HepG2 (cell line): Measurements from ENCODE around the gene RGPD3. TPM values are rescaled to one million over a fixed set of nuclear protein-coding genes. Genes with fewer than 3 reads are reported as not detected.
"Not testable (repeated sequence)": the region's sequence is repeated elsewhere in the genome, so short reads cannot be mapped to it uniquely, and the experiment has no call there.

Source experiments
- ATAC-seq: fragments of 200-7000 bp; cut with Tn5 transposase; 3 replicates; pipeline ENCODE4 v1.9.1; 2020; ENCODE audit warnings: mild to moderate bottlenecking, moderate library complexity
- BruUV-seq: library from RNA; stranded (reverse); fragments of 400-500 nt; replicated peaks from 2 replicates; lab custom pipeline; 2021; lab: Mats Ljungman, UMichigan
- CTCF ChIA-PET: fragments of 300-600 bp; formaldehyde crosslinking; extraction: SDS; loops from one replicate; lab custom pipeline; 2021; ENCODE audit warnings: low total read pairs, inconsistent platforms, low intra/inter-chr PET ratio; lab: Yijun Ruan, JAX
- POLR2A ChIA-PET: fragments of 350-600 bp; sonication (Branson Sonifier 250); formaldehyde crosslinking; loops from one replicate; lab custom pipeline; 2020; ENCODE audit warnings: antibody characterized with exemption, inconsistent platforms; lab: Yijun Ruan, JAX
- DNase-seq: peaks from one replicate; pipeline ENCODE4 v3.0.0-alpha.2; 2015; ENCODE audit warnings: low spot score
- FAIRE-seq: peaks from 3 replicates; lab custom pipeline; 2011; peaks lifted over from hg19 to GRCh38; lab: Jason Lieb, UNC
- H2AFZ ChIP-seq: one replicate; pipeline ENCODE4 v1.6.1; 2011; ENCODE audit warnings: low read length, inconsistent platforms
- H3K27ac ChIP-seq: fragments of 300-600 bp; 3 replicates; pipeline ENCODE4 v1.8.0; 2011; ENCODE audit warnings: mixed run types, mild to moderate bottlenecking, mixed read lengths, low read length, inconsistent platforms; ENCODE audit not compliant: insufficient read depth; ENCODE audit errors: extremely low read length
- H3K27me3 ChIP-seq, 2 experiments: fragments of 200-600 bp in 1 of 2; 2 replicates in 1 of 2; 3 replicates in 1 of 2; pipeline versions ENCODE4 v1.6.0 to v1.8.0; 2011; ENCODE audit warnings: low read length in 2 of 2, mild to moderate bottlenecking in 2 of 2, moderate library complexity in 2 of 2, inconsistent platforms in 1 of 2; ENCODE audit not compliant: insufficient read depth in 2 of 2, control insufficient read depth in 1 of 2
- H3K36me3 ChIP-seq, 2 experiments: fragments of 200-600 bp in 1 of 2; replicated peaks in 1 of 2; 2 replicates in 1 of 2; 3 replicates in 1 of 2; pipeline versions ENCODE4 v1.5.1 to v1.8.0; 2011; ENCODE audit warnings: low read length in 2 of 2, inconsistent platforms in 1 of 2; ENCODE audit not compliant: insufficient read depth in 2 of 2, control insufficient read depth in 1 of 2
- H3K4me1 ChIP-seq: 2 replicates; pipeline ENCODE4 v1.5.1; 2012; ENCODE audit warnings: low read length, inconsistent platforms; ENCODE audit not compliant: insufficient read depth
- H3K4me2 ChIP-seq: 2 replicates; pipeline ENCODE4 v1.6.0; 2011; ENCODE audit warnings: low read depth, low read length, inconsistent platforms
- H3K4me3 ChIP-seq, 3 experiments: fragments of 200-600 bp in 1 of 3; sonication (generic), shearing (Covaris generic) in 1 of 3; replicated peaks in 1 of 3; 2 replicates each; pipeline ENCODE4 v1.5.1; 2011 to 2016; ENCODE audit warnings: low read length in 3 of 3, inconsistent platforms in 2 of 3, low read depth in 2 of 3, mild to moderate bottlenecking in 2 of 3, control low read depth in 1 of 3, mixed read lengths in 1 of 3; ENCODE audit not compliant: insufficient read depth in 1 of 3
- H3K79me2 ChIP-seq: one replicate; pipeline ENCODE4 v1.6.1; 2011; ENCODE audit warnings: low read length, inconsistent platforms; ENCODE audit not compliant: insufficient read depth
- H3K9ac ChIP-seq: 2 replicates; pipeline ENCODE4 v1.6.0; 2011; ENCODE audit warnings: mild to moderate bottlenecking, low read depth, low read length, inconsistent platforms; ENCODE audit not compliant: insufficient read depth
- H3K9me3 ChIP-seq: 2 replicates; pipeline ENCODE4 v1.5.1; 2012; ENCODE audit warnings: mild to moderate bottlenecking, low read length
- H4K20me1 ChIP-seq: 2 replicates; pipeline ENCODE4 v1.6.0; 2011; ENCODE audit warnings: inconsistent platforms, mild to moderate bottlenecking, low read length, moderate library complexity; ENCODE audit not compliant: insufficient read depth
- HOXD1 ChIP-seq: sonication (generic); formaldehyde crosslinking; IDR thresholded peaks from 2 replicates; pipeline ENCODE4 v1.5.0; 2020; ENCODE audit warnings: missing genetic modification reagents
- NFRKB ChIP-seq: fragments of 450-650 bp; IDR thresholded peaks from 2 replicates; pipeline ENCODE4 v1.6.1; 2017
- NONO ChIP-seq, 2 experiments: fragments of 450-650 bp in 1 of 2; sonication (generic) in 1 of 2; formaldehyde crosslinking in 1 of 2; IDR thresholded peaks in 1 of 2; conservative IDR thresholded peaks in 1 of 2; 2 replicates each; pipeline versions ENCODE4 v1.6.1 to v1.8.0; 2017 to 2022; ENCODE audit warnings: mild to moderate bottlenecking in 1 of 2, missing genetic modification reagents in 1 of 2, moderate library complexity in 1 of 2
- NR1H2 ChIP-seq: sonication (generic); formaldehyde crosslinking; IDR thresholded peaks from 2 replicates; pipeline ENCODE4 v1.8.1; 2022; ENCODE audit warnings: low read depth, missing genetic modification reagents, borderline replicate concordance
- SIX1 ChIP-seq: sonication (generic); formaldehyde crosslinking; IDR thresholded peaks from 2 replicates; pipeline ENCODE4 v1.4.0; 2020; ENCODE audit warnings: missing genetic modification reagents, borderline replicate concordance
- ZNF446 ChIP-seq: sonication (generic); formaldehyde crosslinking; IDR thresholded peaks from 2 replicates; pipeline ENCODE4 v1.5.0; 2020; ENCODE audit warnings: mild to moderate bottlenecking, missing genetic modification reagents
- WGBS: methylation state at CpG from one replicate; pipeline ENCODE4 v1.1.6; 2017; ENCODE audit warnings: low lambda C conversion rate; 5-methylcytosine and 5-hydroxymethylcytosine counted together
- in situ Hi-C: cut with HindIII; loops from 2 replicates; pipeline ENCODE4 v1.10.0; 2017; ENCODE audit warnings: low pct_unique_long_range_greater_than_20kb; ENCODE audit not compliant: extremely low pct_ligation_motif_present
- intact Hi-C: fragments of 100-400 bp; cut with micrococcal nuclease; formaldehyde crosslinking; loops from one replicate; pipeline ENCODE4 v1.10.0; 2022; ENCODE audit not compliant: unreplicated experiment
- polyA plus RNA-seq, 8 experiments: library from polyadenylated mRNA; depleted of rRNA in 3 of 8; stranded (reverse) in 7 of 8; unstranded in 1 of 8; fragments of >200 nt; fragmentation: Illumina TruSeq in 4 of 8; extraction: Trizol in 4 of 8; gene quantifications; 2 replicates each; pipeline versions ENCODE4 v1.2.1 to v1.2.3, GENCODE V29; 2011 to 2016; ENCODE audit warnings: low read depth in 4 of 8, missing spikeins in 1 of 8, mixed read lengths in 1 of 8; ENCODE audit not compliant: insufficient read depth in 1 of 8
- total RNA-seq, 5 experiments: library from RNA; depleted of rRNA; stranded (reverse); fragments of >200 nt; fragmentation: Illumina TruSeq; extraction: Trizol; gene quantifications; 2 replicates each; pipeline ENCODE4 v1.2.3, GENCODE V29; 2016; ENCODE audit warnings: low read depth in 1 of 5
- TF ChIP-seq, protein P1 (sequence below): sonication (generic); formaldehyde crosslinking; IDR thresholded peaks from 2 replicates; pipeline ENCODE4 v1.4.0; 2020; ENCODE audit warnings: low read depth, mild to moderate bottlenecking, missing genetic modification reagents

RGPD3 gene
- total and polyA plus RNA-seq, 2 of the 13 experiments (the other 11 are each of a cell fraction or from before 2014, with no cell fraction given) = 0.13 to 0.24 TPM

DNA sequence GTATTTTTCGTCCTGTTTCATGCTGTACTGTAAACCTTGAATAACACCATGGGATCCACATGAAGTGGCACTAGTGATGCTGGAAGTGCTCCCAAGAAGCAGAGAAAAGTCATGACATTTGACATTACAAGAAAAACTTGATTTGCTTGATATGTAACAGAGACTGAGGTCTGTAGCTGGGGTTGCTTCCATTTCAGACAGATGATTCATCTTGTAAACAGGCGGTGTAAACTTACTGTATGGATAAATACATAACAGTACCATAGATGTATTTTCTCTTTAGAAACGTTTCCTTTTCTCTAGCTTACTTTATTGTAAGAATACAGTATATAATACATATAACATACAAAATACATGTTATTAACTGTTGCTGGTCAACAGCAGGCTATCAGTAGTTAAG lies 88.6 kb downstream of the RGPD3 start:
- H3K27ac ChIP-seq, H3K36me3 ChIP-seq, POLR2A ChIA-PET, H3K4me3 ChIP-seq, H2AFZ ChIP-seq, H4K20me1 ChIP-seq, H3K4me2 ChIP-seq, H3K27me3 ChIP-seq, DNase-seq, BruUV-seq, CTCF ChIA-PET, in situ Hi-C loops, H3K9me3 ChIP-seq, intact Hi-C loops, ATAC-seq, H3K79me2 ChIP-seq, FAIRE-seq, H3K9ac ChIP-seq: not testable (repeated sequence)
- WGBS = 37% methylated on average over 3 of the region's 3 CpGs
- H3K4me1 ChIP-seq = peaks cover 16% of the 10 kb centered on the region

DNA sequence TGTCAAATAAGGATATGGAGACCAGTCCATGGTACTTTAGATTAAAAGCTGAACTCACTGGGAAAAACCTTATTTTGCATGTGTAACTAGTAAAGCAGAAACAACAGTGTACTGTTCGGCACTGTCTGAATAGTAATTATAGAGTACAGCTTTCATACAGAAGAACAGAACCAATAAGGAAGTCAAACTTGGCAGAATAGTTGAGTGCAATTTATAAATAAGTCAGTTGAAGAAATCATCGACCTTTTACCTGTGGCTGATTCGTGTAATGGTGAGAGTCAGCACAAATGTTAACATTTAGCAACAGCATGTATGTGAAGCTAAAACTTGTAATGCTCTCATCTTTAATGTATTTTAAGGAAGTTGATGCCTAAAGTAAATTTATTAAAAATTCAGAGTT lies 99.0 kb downstream of the RGPD3 start:
- H3K9ac ChIP-seq, H3K27ac ChIP-seq, POLR2A ChIA-PET, intact Hi-C loops, CTCF ChIA-PET, H3K79me2 ChIP-seq, H4K20me1 ChIP-seq, ATAC-seq, DNase-seq, H3K36me3 ChIP-seq, FAIRE-seq, BruUV-seq, H2AFZ ChIP-seq, H3K4me1 ChIP-seq, H3K4me3 ChIP-seq, H3K9me3 ChIP-seq, in situ Hi-C loops, H3K27me3 ChIP-seq, H3K4me2 ChIP-seq: not testable (repeated sequence)
- 35% methylated on average over 2 of the region's 3 CpGs for WGBS

DNA sequence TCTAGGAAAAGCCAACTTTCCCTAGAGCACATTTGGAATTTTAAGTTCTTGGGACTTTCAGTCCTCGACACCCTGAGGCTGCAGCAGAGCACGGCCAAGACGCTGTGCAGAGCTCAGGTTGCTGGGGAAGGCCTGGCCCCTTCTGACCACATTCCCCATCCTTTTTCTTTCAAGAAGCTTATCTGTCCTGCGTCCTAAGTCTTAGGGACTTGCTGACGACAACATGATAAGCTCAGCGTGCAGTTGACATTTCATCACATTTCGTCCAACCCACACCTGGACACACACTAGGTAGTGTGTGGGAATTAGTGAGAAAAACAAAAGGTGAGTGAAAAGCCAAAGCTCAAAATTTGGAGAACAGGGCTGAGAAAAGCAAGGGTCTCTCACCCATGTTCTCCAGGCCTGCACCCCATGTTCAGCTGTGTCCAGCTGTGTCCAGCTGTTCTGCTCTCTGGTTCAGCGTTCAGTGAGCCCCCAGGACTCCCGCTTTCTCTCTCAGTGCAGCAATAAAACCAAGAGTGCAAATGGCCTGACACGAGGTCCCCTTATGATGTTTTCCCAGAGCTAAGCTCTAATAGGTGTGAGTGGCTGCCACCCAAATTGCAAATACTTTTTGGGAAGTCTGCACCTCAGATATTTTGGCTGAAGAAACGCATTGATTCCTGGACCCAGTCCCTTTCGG lies 101.9 kb downstream of the RGPD3 start:
- BruUV-seq = no TSS peak
- intact Hi-C loops = no loop called here
- FAIRE-seq = no peak
- H3K36me3 ChIP-seq = no peaks in the 10 kb centered on the region
- H3K27ac ChIP-seq = no peak overlapping the region
- H3K9me3 ChIP-seq = no peaks in the 10 kb centered on the region
- H2AFZ ChIP-seq = peak overlapping the region; percentile 7
- H3K4me1 ChIP-seq = no peaks in the 10 kb centered on the region
- DNase-seq = no peak
- no peak for ATAC-seq
- WGBS = 57% methylated on average over 12 of the region's 12 CpGs
- POLR2A ChIA-PET = no interaction called here
- no peaks in the 10 kb centered on the region for H3K79me2 ChIP-seq
- no peak overlapping the region for H3K4me3 ChIP-seq
- H3K4me2 ChIP-seq = no peak overlapping the region
- CTCF ChIA-PET = no interaction called here
- in situ Hi-C loops = no loop called here
- no peaks in the 10 kb centered on the region for H4K20me1 ChIP-seq
- peaks cover 0 to 3% of the 10 kb centered on the region in 2 experiments; a peak in 2 of 5 replicates for H3K27me3 ChIP-seq
- no peak overlapping the region for H3K9ac ChIP-seq
- TF ChIP-seq, protein P1, sequence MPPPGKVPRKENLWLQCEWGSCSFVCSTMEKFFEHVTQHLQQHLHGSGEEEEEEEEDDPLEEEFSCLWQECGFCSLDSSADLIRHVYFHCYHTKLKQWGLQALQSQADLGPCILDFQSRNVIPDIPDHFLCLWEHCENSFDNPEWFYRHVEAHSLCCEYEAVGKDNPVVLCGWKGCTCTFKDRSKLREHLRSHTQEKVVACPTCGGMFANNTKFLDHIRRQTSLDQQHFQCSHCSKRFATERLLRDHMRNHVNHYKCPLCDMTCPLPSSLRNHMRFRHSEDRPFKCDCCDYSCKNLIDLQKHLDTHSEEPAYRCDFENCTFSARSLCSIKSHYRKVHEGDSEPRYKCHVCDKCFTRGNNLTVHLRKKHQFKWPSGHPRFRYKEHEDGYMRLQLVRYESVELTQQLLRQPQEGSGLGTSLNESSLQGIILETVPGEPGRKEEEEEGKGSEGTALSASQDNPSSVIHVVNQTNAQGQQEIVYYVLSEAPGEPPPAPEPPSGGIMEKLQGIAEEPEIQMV = no peak
- TF ChIP-seq NONO (IDR thresholded peaks at IDR 0.05) (no peak), NONO (CRISPR knock-in tag; conservative IDR thresholded peaks at IDR 0.05) (no peak), HOXD1 (no peak), ZNF446 (CRISPR knock-in tag) (no peak), NFRKB (no peak), SIX1 (CRISPR knock-in tag) (no peak), NR1H2 (CRISPR knock-in tag) (no peak)
